NB4 (cell line): ENCODE data around the gene COL6A3.

Experiments
- MYC ChIP-seq: IDR thresholded peaks from 2 replicates; pipeline ENCODE4 v1.6.1; 2011; ENCODE audit warnings: low read depth, low read length
- POLR2A ChIP-seq: IDR thresholded peaks from 2 replicates; pipeline ENCODE4 v1.6.1; 2011; ENCODE audit warnings: mild to moderate bottlenecking; ENCODE audit not compliant: insufficient read length; ENCODE audit errors: extremely low read depth
- TF ChIP-seq, protein P1 (sequence below): IDR thresholded peaks from one replicate; pipeline ENCODE4 v1.5.1; 2012; ENCODE audit warnings: low read depth, low read length
- TF ChIP-seq, protein P2 (sequence below): IDR thresholded peaks from 2 replicates; pipeline ENCODE4 v1.6.1; 2011; ENCODE audit warnings: low read depth, low read length

DNA sequence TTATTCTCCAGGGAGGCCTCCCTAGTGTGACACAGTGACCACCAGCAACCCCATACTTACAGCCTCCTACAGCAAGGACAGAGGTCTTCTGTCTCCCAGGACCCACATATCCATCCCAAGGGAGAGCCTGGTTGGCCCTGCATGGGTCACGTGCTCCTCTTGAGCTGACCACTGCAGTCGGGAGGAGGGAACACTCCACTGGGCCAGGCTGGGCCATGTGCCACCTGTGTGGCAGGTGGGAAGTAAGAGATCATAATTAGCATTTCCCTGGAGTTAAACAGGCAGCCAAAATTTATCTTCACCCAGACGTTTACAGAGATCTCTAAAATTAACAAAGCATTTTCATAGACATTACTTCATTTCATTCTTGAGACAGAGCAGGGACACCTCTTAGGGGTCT, 39.7 kb upstream of the COL6A3 start:
- TF ChIP-seq, protein P1, sequence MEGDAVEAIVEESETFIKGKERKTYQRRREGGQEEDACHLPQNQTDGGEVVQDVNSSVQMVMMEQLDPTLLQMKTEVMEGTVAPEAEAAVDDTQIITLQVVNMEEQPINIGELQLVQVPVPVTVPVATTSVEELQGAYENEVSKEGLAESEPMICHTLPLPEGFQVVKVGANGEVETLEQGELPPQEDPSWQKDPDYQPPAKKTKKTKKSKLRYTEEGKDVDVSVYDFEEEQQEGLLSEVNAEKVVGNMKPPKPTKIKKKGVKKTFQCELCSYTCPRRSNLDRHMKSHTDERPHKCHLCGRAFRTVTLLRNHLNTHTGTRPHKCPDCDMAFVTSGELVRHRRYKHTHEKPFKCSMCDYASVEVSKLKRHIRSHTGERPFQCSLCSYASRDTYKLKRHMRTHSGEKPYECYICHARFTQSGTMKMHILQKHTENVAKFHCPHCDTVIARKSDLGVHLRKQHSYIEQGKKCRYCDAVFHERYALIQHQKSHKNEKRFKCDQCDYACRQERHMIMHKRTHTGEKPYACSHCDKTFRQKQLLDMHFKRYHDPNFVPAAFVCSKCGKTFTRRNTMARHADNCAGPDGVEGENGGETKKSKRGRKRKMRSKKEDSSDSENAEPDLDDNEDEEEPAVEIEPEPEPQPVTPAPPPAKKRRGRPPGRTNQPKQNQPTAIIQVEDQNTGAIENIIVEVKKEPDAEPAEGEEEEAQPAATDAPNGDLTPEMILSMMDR, result no peak
- no peak for TF ChIP-seq POLR2A
- TF ChIP-seq, protein P2, sequence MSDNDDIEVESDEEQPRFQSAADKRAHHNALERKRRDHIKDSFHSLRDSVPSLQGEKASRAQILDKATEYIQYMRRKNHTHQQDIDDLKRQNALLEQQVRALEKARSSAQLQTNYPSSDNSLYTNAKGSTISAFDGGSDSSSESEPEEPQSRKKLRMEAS, result no peak
- TF ChIP-seq MYC, result no peak
